Jurkat, Clone E6-1 (cell line): Measurements from ENCODE around the gene SOX18.
"Not testable (repeated sequence)": the region's sequence is repeated elsewhere in the genome, so short reads cannot be mapped to it uniquely, and the experiment has no call there.

ENCODE experiments used
- DNase-seq: peaks from one replicate; pipeline ENCODE4 v3.0.0-alpha.2; 2011; ENCODE audit warnings: low read depth, low spot score
- H3K4me3 ChIP-seq: 2 replicates; pipeline ENCODE4 v1.5.1; 2011; ENCODE audit warnings: mild to moderate bottlenecking, low read length, control low read depth, moderate library complexity

Gene SOX18

GRCh38 chr20:64032706-64033624 lies 16.5 kb downstream of the SOX18 start:
- H3K4me3 ChIP-seq = no peak overlapping the region
- DNase-seq = no peak

DNA sequence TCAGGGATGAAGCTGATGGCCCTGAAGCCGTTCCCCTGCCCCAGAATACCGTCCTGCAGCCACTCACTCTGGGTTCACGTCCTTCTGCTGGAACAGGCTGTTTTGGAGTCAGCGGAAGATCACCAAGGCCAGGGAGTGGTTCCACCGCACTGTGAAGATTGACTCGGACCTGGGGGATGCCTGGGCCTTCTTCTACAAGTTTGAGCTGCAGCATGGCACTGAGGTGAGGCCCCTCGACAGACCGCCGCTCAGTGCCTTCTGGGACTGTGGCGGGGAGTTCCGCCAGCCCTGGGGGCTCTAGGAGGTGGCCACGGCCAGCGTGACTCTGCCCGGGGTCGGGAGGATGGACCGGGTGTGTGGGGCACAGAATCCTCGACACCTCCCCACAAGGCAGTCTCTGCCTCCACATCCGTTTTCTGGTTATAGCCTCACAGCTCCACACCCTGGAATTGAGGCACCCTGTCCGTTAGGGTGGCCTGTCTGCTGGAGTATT lies 17.6 kb downstream of the SOX18 start:
- no peak for DNase-seq
- no peak overlapping the region for H3K4me3 ChIP-seq

- DNase-seq = no peak
- no peak overlapping the region for H3K4me3 ChIP-seq
These were observed 18.9 kb downstream of the SOX18 start for GRCh38 chr20:64030371-64031134.

GRCh38 chr20:64029293-64030117 lies 19.9 kb downstream of the SOX18 start:
- no peak for DNase-seq
- no peak overlapping the region for H3K4me3 ChIP-seq

- DNase-seq = no peak
These were observed 21.3 kb downstream of the SOX18 start for GRCh38 chr20:64027981-64028685.

GRCh38 chr20:64025826-64026412 lies 23.5 kb downstream of the SOX18 start:
- DNase-seq = no peak
- H3K4me3 ChIP-seq = no peak overlapping the region

More at GRCh38 chr20:64027981-64028685, 21.3 kb downstream of the SOX18 start:
- H3K4me3 ChIP-seq = no peak overlapping the region

DNA sequence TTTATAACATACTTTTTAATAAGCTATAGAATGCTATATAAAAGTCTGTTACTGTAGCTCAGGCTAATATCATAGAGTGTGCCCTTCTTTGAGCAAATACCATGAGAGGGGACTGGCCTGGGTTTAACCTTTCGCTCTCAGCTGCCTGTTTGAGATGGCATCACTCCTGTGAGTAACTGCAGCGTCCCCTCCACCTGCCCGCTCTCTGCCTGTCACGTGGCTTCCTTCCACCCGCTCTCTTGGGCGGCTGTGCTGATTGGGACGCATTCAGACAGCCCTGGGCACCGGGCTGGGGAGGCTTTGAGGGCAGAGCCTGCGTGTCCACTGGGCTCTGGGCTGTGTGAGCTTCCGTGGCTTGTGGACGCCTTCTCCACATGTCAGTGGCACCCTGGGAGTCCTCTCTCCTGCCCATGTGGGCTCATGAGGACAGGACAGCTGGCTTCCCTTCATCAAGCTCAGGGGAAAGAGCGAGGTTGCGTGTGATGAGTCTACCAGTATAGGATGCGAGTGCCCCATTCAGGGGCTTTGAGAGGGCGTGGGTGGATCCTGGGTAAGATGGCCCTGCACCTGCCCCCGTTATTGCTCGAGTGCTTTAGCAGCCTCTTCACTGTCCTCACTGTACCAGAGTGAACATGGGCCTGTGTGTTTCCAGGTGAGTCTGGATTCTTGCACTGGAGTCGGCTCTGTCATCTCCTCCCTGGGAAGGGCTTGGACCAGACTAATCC lies 24.2 kb downstream of the SOX18 start:
- no peak overlapping the region for H3K4me3 ChIP-seq
- no peak for DNase-seq

DNA sequence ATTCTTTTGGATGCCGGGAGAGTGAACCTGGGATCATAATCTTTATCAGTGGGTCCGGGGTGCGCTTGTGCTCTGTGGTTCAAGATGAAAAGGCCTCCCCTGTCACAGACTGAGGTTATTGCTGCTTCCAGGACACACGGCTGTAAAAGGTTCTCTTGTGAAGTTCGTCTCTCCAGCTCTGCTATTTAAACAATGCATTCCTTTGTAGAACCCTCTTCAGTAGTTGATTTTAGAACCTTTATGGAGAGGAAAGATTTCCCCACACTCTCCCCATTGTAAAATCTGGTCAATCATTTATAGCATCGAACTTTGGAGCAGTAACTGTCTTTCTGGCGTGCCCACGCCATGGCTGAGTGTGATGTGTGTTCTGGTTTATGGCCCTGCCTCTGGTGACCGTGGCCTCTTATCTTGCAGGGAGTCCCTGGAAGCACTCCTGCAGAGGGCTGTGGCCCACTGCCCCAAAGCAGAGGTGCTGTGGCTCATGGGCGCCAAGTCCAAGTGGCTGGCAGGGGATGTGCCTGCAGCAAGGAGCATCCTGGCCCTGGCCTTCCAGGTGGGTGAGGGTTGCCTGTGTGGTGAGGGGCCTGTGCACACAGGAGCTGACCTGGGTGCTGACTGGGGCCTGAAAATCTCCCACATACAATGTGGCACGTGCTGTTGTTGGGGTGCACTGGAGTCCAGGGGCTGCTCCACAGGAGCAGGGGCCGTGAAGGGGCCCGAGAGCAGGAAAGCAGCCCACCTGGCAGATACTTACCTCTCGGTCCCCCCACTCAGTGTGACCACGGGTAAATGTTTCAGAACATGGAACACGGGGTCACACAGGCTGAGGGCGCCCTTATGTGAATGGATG lies 25.1 kb downstream of the SOX18 start:
- no peak overlapping the region for H3K4me3 ChIP-seq
- DNase-seq = no peak

DNA sequence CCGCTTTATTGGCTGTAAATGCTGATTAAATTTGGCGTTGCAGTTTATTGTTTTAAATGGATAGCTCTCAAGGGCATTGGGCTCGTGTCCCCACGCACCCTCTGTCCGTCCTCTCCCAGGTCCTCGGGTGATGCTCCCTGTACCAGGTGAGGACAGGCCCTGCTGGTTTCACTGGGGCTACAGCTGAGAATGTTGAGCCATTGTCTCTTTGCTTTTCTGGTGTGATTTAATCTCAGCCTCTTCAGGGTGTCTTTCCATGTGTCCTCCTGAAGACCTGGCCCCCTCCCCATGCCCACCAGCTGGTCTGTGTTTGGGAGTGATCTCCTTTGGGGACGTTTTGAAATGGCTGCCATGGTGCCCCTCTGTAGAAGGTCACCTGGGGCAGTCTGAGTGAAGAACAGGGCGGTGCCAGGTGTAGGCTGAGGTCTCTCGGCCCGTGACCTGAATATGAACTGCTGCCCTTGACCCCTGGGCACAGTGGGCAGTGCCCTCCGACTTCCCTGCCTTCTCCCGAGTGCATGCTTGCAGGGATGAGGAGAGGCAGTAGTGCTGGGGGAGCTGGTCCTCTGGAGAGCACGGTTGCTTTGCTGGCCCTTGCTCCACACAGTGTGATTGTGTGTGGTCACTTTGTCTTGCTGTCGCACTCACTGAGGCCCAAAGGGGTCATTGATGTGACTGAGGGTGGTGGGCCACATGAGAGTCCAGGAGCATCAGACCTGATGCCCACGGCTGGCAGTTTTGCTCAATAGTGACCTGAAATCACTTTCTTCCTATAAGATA lies 25.9 kb downstream of the SOX18 start:
- no peak overlapping the region for H3K4me3 ChIP-seq
- DNase-seq = no peak

DNA sequence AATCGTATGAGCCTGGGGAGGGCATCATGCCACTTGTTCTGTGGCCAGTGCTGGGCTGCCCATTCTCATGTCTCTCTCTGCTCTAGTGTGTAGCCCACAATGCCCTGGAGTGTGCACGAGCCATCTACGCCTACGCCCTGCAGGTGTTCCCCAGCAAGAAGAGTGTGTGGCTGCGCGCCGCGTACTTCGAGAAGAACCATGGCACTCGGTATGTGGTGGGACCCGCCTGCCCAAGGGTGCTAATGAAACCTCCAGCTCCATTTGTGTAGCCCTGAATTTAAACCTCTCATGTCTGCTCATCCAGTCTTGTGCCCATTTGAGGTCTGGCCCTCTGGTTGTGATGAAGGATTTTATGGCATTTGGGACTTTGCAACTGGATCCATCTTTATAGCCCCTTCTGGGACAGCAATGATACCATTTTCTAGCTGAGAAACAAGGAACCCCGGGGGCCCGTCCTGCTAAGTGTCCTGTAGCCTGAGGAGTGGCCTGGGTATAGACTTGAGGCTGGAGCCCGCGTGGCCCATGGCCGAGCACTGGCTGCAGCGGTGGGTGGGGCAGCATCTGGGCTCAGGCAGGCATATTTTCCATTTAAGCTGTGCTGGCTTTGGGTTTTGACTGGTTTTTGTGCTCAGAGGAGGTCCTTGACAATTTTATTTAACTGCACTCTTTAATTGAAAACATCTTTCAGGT lies 26.6 kb downstream of the SOX18 start:
- H3K4me3 ChIP-seq = no peak overlapping the region
- no peak for DNase-seq

DNA sequence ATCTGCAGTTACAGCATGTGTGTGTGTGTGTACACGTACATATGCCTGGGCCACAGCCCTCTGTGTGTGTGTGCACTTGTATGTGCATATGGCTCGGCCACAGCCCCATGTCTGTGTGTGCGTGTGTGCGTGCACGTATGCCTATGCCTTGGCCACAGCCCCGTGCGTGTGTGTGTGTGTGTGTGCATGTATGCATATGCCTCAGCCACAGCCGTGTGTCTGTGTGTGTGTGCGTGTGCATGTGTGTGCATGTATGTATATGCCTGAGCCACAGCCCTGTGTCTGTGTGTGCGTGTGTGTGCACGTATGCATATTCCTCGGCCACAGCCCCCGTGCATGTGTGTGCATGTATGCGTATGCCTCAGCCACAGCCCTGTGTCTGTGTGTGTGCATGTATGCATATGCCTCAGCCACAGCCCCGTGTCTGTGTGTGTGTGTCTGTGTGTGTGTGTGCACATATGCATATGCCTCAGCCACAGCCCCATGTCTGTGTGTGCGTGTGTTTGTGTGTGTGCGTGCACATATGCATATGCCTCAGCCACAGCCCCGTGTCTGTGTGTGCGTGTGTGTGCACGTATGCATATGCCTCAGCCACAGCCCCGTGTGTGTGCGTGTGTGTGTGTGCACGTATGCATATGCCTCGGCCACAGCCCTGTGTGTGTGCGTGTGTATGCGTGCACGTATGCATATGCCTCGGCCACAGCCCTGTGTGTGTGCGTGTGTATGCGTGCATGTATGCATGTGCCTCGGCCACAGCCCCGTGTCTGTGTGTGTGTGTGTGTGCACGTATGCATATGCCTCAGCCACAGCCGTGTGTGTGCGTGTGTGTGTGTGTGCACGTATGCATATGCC lies 28.1 kb downstream of the SOX18 start:
- no peak for DNase-seq
- H3K4me3 ChIP-seq = no peak overlapping the region

DNA sequence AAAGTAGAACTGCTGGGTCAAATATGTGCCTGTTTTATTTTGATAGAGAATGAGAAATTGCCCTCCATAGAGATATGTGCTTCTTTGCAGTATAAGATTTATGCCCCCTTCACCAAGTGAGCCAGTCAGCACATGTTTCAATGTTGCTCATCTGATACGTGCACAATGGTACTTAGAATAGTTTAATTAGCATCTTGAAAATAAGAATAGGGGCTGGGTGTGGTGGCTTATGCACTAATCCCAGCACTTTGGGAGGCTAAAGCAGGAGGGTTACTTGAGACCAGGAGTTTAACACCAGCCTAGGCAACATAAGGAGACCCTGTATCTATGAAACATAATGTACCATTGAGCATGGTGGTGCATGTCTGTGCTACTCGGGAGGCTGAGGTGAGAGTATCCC lies 33.8 kb downstream of the SOX18 start:
- no peak for DNase-seq
- H3K4me3 ChIP-seq = no peak overlapping the region

DNA sequence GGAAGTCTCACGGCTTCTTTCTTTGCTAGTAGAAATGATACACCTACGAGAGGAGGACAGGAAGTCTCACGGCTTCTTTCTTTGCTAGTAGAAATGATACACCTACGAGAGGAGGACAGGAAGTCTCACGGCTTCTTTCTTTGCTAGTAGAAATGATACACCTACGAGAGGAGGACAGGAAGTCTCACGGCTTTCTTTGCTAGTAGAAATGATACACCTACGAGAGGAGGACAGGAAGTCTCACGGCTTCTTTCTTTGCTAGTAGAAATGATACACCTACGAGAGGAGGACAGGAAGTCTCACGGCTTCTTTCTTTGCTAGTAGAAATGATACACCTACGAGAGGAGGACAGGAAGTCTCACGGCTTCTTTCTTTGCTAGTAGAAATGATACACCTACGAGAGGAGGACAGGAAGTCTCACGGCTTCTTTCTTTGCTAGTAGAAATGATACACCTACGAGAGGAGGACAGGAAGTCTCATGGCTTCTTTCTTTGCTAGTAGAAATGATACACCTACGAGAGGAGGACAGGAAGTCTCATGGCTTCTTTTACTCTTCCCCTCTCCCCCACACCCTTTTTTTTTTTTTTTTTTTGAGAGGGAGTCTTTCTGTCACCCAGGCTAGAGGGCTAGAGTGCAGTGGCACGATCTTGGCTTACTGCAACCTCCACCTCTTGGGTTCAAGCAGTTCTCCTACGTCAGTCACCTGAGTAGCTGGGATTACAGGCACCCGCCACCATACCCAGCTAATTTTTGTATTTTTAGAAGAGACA lies 36.9 kb downstream of the SOX18 start:
- not testable (repeated sequence) for DNase-seq
- H3K4me3 ChIP-seq = peak overlapping the region; percentile 11

DNA sequence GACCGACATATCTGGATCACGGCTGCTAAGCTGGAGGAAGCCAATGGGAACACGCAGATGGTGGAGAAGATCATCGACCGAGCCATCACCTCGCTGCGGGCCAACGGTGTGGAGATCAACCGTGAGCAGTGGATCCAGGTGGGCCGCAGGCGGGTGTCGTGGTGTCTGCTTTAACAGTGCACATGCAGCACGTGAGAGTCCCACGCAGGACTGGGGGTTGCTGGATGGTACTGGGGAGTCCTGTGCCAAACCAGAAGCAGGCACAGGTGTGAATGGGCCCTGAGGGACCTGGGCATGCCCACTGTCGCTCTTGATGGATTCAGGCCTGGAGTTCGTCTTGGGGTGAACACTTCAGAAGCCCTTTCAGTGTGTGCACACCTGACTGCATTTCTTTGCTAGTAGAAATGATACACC lies 38.1 kb downstream of the SOX18 start:
- DNase-seq = no peak
- H3K4me3 ChIP-seq = no peak overlapping the region
